GM20431 (cell line): ENCODE data around the gene CDH23.

Source experiments
- in situ Hi-C: fragments of 300-500 bp; cut with MseI, MboI; formaldehyde crosslinking; loops from one replicate; pipeline ENCODE4 v1.15.0; 2020; ENCODE audit warnings: low sequenced_read_pairs; ENCODE audit not compliant: unreplicated experiment

Gene CDH23

GRCh38 chr10:71368643-71369042, 28.1 kb upstream of the CDH23 start:
- in situ Hi-C loops = no loop called here

GRCh38 chr10:71369602-71370001, 27.1 kb upstream of the CDH23 start:
- in situ Hi-C loops = no loop called here

GRCh38 chr10:71370031-71370430, 26.7 kb upstream of the CDH23 start:
- in situ Hi-C loops = no loop called here

GRCh38 chr10:71371750-71372166, 25.0 kb upstream of the CDH23 start:
- in situ Hi-C loops = no loop called here

- in situ Hi-C loops = no loop called here
These were observed 23.7 kb upstream of the CDH23 start for GRCh38 chr10:71372882-71373495.

DNA sequence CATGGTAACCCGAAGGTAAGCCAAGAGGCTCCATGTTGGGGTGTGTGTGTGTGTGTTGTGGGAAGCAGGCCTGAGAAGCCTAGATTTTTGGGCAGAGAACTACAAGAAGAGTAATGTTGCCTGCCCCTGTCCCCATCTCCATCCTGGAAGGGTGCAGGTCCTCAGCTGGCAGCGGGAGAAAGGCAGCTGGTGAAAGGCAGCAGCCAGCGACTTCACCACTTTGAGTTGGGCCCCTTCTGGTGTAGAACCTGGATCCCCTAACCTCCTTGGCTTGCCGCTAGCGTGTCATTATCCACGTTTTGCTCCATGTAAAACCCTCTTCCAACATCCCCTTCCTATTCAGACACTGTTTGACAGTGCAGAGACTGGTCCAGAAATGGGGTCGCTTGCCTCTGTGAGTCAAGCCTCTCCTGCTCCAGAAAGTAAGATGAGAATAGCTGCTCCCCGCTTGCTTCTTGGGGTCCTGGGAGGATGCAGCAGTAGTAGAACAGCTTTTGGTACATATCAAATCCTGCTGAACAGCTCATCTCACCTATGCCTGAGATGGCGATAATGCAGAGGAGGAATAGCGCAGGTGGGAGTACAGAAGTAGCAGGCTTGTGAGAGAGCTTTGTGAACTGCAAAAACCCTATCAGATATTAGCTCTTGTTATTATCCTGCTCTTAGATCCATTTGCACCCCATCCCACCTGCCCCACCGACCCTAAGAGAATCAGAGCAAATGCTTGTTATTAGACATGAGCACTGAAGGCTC, 22.1 kb upstream of the CDH23 start:
- in situ Hi-C loops = no loop called here

DNA sequence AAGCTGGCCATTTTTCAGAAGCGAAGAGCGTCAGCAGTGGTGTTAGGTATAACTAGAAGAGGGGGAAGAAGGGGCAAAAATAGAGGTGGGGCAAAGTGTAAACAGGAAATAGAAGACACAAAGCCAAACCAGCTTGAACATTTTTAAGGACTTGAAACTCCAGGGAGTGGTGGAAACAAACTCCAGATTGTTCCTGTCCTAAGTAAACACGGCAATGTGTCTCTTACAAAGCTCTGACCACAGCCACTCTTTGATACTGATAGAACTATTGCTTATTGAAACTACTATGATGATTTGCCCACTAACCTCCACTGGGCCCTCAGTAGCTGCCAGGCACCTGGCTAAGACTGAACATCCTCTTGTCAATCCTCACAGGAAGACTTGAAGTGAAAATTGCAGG, 20.8 kb upstream of the CDH23 start:
- in situ Hi-C loops = no loop called here

GRCh38 chr10:71378336-71379117, 18.2 kb upstream of the CDH23 start:
- in situ Hi-C loops = no loop called here

DNA sequence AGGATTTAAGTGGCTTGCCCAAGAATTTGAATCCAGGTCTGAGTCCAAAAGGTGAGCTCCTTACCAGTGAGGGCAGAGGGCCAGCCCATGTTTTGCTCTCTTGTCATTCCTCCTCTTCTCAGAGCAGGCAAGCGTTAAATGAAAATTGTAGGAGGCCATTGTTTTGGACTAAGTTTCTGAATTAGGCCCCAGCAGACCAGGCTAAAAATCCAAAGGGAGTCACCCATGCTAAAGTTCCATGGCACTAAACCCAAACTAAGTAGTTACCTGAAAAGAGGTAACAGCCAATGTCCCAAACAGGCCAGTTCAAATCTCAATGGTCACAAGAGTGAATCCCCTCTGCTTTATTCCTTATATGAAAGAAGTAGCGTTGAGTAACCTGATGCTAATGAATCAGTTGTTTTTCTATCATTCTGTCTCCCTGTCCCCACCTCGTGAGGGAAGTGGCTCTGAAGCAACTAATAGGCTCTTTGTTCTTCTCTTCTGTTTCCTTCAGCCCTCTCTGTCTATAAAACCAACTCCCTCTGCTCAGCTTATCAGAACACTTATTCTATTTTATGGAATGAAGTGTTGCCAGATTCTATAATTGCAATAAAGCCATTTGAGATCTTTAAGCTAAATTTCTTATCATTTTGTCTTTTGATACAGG, 17.5 kb upstream of the CDH23 start:
- in situ Hi-C loops = no loop called here

DNA sequence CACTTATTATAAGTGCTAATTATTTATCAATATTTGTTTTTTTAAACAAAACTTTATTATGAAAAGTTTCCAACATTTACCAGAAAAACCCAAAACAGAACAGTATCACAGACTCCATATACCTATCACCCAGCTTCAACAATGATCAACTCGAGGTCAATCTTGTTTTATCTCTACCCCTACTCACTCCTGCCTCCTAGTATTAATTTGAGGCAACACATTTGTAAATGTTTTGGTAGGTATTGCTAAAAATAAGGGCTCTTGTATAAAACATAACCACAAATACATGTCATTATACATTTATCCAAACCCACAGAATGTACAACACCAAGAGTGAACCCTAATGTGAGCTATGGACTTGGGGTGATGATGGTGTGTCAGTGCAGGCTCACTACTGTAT, 15.9 kb upstream of the CDH23 start:
- in situ Hi-C loops = loop anchor here (10.0 kb wide), 1 partner anchor 324 kb away; no protein-coding TSS in a partner anchor

DNA sequence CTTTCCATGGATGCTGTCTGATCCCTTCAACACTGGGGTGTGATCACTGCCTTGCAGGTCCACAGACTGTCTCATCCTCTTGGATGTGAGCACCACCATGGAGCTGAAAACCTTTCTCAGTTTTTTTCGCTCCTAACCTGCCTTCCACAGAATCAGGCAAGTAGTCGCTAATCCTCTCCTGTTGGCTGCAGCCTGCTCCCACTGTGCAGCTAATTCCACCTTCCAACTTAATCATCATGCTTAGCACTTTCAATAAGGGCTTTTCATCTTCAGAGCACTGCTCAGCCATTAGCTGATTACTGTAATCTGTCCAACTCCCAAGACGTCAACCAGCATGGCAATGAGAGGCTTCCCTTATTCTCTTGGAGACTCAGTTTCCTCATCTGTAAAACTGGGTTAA, 15.1 kb upstream of the CDH23 start:
- in situ Hi-C loops = loop anchor here (10.0 kb wide), 1 partner anchor 323 kb away; no protein-coding TSS in a partner anchor

DNA sequence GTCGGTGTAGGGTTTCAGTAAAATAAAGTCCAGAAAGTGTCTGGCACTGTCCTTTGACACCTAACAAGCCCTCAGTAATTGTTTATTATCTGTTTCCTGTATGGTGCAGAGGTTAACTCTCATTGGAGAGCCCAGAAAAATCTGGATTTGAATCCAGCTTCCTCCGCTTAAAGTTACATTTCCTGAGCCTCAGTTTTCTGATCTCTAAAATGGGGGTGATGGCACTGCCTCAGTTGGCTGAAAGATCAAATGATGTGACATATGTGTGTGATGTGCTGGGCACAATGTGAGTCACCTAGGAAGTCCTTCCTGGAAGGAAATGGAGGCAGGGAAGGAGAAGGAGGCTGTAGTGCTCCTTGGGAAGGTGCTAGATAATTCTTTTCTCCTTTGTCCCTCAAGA, 14.7 kb upstream of the CDH23 start:
- in situ Hi-C loops = loop anchor here (10.0 kb wide), 1 partner anchor 323 kb away; no protein-coding TSS in a partner anchor

- in situ Hi-C loops = loop anchor here (10.0 kb wide), 1 partner anchor 322 kb away; no protein-coding TSS in a partner anchor
These were observed 14.0 kb upstream of the CDH23 start for GRCh38 chr10:71382757-71383156.

DNA sequence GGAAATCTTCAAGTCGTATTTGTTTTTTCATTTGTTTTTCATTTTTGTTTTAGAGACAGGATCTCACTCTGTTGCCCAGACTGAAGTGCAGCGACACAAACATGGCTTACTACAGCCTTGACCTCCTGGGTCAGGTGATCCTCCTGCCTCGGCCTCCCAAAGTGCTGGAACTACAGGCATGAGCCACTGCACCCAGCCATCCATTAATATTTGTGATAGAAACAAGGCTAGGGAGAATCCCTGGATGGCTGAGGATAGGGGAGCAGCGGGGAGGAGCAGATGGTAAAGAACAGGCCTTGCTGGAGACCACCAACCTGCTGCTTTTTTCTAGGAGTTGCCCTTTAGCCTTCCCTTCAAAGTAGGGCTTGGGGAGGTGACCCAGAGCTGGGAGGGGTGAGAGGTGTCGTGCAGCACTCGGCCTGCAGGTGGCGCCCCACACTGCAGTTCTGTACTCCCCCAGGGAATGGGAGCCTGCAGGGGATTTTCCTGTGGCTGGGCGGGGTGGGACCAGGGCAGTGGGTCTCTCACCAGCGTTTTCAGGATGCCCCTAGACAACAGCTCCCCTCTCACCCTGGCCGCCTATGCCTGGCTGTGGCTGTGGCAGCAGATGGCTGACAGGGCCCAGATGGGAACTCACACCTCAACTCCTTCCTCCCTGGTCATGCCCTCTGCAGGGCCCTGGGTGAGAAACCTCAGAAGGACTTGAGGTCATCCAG, 12.6 kb upstream of the CDH23 start:
- in situ Hi-C loops = loop anchor here (10.0 kb wide), 1 partner anchor 321 kb away; no protein-coding TSS in a partner anchor

DNA sequence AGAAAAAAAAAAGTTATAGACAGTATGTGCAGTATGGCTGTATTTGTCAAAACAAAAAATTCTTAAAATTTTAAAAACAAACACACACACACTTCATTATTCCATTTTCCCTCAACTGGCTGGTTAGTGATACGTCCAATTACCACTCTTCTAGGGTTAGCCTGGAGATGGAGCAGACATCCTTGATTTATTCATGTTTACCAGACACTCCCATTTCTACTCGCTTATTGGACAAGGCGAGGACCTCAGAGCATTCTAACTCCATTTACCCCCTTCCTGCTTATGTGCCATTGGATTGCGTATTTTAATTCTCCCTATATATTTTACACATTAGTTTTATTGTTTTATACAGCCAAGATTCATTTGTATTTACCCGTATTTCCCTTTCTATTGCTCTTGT, 8.5 kb upstream of the CDH23 start:
- in situ Hi-C loops = loop anchor here (10.0 kb wide), 1 partner anchor 317 kb away; no protein-coding TSS in a partner anchor

- in situ Hi-C loops = loop anchor here (10.0 kb wide), 1 partner anchor 316 kb away; no protein-coding TSS in a partner anchor
These were observed 8.0 kb upstream of the CDH23 start for GRCh38 chr10:71388583-71389310.

- in situ Hi-C loops = loop anchor here (10.0 kb wide), 1 partner anchor 315 kb away; no protein-coding TSS in a partner anchor
These were observed 6.8 kb upstream of the CDH23 start for GRCh38 chr10:71389768-71390460.

- in situ Hi-C loops = no loop called here
These were observed 6.3 kb upstream of the CDH23 start for GRCh38 chr10:71390461-71390835.
